ACC112 (cell line): ENCODE measurements around the gene TMEM214.

Experiments
- H2AFZ ChIP-seq: fragments of 200-600 bp; sonication (generic); one replicate; pipeline ENCODE4 v1.6.0; 2017; ENCODE audit warnings: antibody characterized with exemption, low read length; ENCODE audit not compliant: unreplicated experiment
- H3K27ac ChIP-seq: fragments of 200-600 bp; sonication (generic); 2 replicates; pipeline ENCODE4 v1.5.1; 2014; ENCODE audit warnings: low read depth, mild to moderate bottlenecking, antibody characterized with exemption, low read length, moderate library complexity
- H3K27me3 ChIP-seq: fragments of 200-600 bp; sonication (generic); 2 replicates; pipeline ENCODE4 v1.6.1; 2014; ENCODE audit warnings: mild to moderate bottlenecking, antibody characterized with exemption, low read length, moderate library complexity, mixed read lengths; ENCODE audit not compliant: insufficient read depth
- H3K36me3 ChIP-seq: fragments of 200-600 bp; sonication (generic); 2 replicates; pipeline ENCODE4 v1.6.1; 2016; ENCODE audit warnings: mild to moderate bottlenecking, antibody characterized with exemption, low read length, moderate library complexity, mixed read lengths; ENCODE audit not compliant: insufficient read depth
- H3K4me1 ChIP-seq: fragments of 200-600 bp; sonication (generic); one replicate; pipeline ENCODE4 v1.6.1; 2016; ENCODE audit warnings: low read length, mixed read lengths; ENCODE audit not compliant: insufficient read depth, unreplicated experiment, control insufficient read depth
- H3K4me3 ChIP-seq: fragments of 200-600 bp; sonication (generic); 2 replicates; pipeline ENCODE4 v1.5.1; 2014; ENCODE audit warnings: mild to moderate bottlenecking, low read depth, low read length
- H3K79me2 ChIP-seq: fragments of 200-600 bp; sonication (generic); one replicate; pipeline ENCODE4 v1.6.0; 2016; ENCODE audit warnings: low read length; ENCODE audit not compliant: control insufficient read depth, unreplicated experiment, insufficient read depth

TMEM214 gene

DNA sequence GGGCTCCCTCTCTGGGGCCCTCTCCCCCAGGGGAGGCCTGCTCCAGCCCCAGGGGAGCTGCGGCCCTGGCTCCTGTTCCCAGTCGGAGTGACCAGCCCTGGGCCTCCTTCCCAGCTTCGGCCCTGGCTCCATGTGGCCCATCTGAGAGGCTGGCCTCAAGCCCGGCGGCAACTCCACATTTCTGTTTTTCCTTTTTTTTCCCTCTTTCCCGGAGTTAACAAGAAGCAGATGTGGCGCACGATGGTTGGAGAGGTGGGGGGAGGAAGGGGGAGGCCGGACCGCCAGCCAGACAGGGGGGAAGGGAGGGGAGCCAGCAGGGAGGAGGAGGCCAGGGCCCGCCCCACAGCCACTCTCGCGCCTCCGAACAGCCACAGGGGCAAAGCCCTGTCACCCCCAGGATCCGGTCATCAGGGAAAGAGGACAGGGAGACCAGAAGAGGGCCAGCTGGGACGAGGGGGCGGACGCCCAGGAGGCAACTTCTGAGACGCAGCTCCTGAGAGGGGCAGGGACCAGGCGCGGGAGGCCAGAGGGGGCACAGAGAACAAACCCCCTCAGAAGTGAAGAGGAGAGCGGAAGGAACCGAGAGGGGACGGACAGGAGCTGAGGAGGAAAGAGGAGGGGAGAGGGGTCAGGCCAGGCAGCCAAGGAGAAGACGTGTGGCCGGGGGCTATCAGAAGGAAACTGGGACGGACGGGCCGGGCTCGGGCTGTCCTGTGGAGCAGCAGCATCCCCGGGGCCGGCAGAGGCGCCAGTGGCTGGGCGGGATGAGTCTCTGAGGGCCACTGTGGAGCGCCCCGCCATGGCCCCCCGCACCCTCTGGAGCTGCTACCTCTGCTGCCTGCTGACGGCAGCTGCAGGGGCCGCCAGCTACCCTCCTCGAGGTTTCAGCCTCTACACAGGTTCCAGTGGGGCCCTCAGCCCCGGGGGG lies 45.8 kb downstream of the TMEM214 start, which contains the start of gene EMILIN1:
EMILIN1 (plus strand) TSS at position 349 of the 928 bp plus-strand sequence; CDS start at position 800, 451 bp downstream.
- no peaks in the 10 kb centered on the region for H3K36me3 ChIP-seq
- no peaks in the 10 kb centered on the region for H3K27me3 ChIP-seq
- H3K4me3 ChIP-seq = peak within 1 kb of the TSS; percentile 93
- H3K27ac ChIP-seq = peak within 1 kb of the TSS; percentile 62
- H3K4me1 ChIP-seq = peaks cover 40% of the 10 kb centered on the region
- peak within 1 kb of the TSS; percentile 39 for H2AFZ ChIP-seq
- peaks cover 25% of the 10 kb centered on the region for H3K79me2 ChIP-seq

DNA sequence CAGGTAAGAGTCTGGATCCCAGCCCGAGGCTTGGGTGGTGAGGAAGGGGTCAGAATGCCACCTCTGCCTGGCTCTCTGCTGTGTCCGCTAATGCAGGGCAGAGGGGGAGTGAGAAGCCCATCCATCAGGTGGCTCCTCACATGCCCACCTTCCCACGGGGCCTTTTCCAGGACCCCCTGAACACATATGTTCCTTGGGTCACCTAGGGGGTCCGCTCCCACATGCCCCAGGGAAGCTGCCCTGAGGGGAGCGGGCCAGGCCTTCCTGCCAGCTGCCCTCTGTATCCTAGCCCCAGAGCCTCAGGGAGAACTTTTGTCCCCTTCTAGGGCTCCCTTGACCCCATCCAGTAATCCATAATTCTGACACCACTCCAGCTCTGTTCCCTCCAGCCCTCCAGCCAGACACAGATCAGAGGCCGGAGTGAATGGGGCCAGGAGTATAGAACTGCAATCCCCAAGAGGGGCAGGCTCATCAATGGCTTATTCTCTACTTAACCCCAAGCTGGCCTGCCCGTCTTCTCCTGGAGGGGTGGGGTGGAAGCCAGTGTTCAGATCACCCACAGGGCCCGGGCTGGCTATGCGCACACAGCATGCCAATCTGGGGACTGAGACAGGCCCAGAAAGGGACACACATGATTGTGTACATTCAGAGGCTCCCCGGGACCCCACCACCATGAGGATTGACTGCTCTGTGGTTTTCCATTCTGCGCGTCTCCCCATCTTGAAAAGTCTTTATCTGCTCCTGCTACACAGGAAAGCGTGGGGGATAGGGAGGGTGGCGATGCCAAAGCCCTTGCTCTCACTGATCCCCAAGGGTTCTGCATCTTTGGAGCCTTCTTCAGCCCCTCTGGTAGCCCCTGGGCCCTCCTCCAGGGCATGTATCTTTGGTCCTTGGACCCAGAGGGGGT lies 46.7 kb downstream of the TMEM214 start:
- Histone ChIP-seq H3K36me3 (no peaks in the 10 kb centered on the region), H3K79me2 (peaks cover 25% of the 10 kb centered on the region), H3K27ac (peak overlapping the region; percentile 62), H3K27me3 (no peaks in the 10 kb centered on the region), H3K4me1 (peaks cover 32% of the 10 kb centered on the region), H2AFZ (peak overlapping the region; percentile 32), H3K4me3 (peak overlapping the region; percentile 93)

DNA sequence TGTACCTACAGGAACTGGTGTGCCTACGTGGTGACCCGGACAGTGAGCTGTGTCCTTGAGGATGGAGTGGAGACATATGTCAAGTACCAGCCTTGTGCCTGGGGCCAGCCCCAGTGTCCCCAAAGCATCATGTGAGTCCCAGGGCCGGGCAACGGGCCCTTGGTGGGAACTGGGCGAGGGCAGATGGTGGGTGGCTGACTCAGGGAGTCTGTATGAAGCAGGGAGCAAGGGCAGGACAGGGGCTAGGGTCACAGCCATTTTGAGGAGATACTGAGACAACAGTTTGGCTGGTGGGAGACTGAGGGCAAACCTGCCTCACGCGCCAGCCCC lies 47.3 kb downstream of the TMEM214 start:
- H3K4me1 ChIP-seq = peaks cover 26% of the 10 kb centered on the region
- no peak overlapping the region for H2AFZ ChIP-seq
- H3K36me3 ChIP-seq = no peaks in the 10 kb centered on the region
- peak overlapping the region; percentile 62 for H3K27ac ChIP-seq
- H3K79me2 ChIP-seq = peaks cover 25% of the 10 kb centered on the region
- peak overlapping the region; percentile 93 for H3K4me3 ChIP-seq
- no peaks in the 10 kb centered on the region for H3K27me3 ChIP-seq

DNA sequence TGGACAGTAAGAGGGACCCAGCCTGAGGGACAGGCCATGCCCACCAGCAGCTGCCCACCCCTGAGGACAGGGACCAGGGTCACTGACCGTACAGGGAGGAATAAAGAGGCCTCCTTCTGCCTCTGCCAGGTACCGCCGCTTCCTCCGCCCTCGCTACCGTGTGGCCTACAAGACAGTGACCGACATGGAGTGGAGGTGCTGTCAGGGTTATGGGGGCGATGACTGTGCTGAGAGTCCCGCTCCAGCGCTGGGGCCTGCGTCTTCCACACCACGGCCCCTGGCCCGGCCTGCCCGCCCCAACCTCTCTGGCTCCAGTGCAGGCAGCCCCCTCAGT lies 47.8 kb downstream of the TMEM214 start:
- Histone ChIP-seq H3K27me3 (no peaks in the 10 kb centered on the region), H3K4me1 (peaks cover 24% of the 10 kb centered on the region), H2AFZ (no peak overlapping the region), H3K79me2 (peaks cover 25% of the 10 kb centered on the region), H3K27ac (peak overlapping the region; percentile 62), H3K36me3 (no peaks in the 10 kb centered on the region), H3K4me3 (peak overlapping the region; percentile 93)

DNA sequence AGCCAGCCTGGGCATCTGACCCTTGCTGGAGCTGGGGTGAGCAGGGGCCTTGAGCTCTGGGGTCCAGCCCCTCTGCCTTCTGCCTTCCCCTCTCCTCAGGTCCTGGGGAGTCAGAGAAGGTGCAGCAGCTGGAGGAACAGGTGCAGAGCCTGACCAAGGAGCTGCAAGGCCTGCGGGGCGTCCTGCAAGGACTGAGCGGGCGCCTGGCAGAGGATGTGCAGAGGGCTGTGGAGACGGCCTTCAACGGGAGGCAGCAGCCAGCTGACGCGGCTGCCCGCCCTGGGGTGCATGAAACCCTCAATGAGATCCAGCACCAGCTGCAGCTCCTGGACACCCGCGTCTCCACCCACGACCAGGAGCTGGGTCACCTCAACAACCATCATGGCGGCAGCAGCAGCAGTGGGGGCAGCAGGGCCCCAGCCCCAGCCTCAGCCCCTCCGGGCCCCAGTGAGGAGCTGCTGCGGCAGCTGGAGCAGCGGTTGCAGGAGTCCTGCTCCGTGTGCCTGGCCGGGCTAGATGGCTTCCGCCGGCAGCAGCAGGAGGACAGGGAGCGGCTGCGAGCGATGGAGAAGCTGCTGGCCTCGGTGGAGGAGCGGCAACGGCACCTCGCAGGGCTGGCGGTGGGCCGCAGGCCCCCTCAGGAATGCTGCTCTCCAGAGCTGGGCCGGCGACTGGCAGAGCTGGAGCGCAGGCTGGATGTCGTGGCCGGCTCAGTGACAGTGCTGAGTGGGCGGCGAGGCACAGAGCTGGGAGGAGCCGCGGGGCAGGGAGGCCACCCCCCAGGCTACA lies 49.4 kb downstream of the TMEM214 start:
- Histone ChIP-seq H3K36me3 (no peaks in the 10 kb centered on the region), H3K27ac (no peak overlapping the region), H3K4me3 (no peak overlapping the region), H3K4me1 (peaks cover 24% of the 10 kb centered on the region), H3K79me2 (peaks cover 25% of the 10 kb centered on the region), H2AFZ (no peak overlapping the region), H3K27me3 (no peaks in the 10 kb centered on the region)

DNA sequence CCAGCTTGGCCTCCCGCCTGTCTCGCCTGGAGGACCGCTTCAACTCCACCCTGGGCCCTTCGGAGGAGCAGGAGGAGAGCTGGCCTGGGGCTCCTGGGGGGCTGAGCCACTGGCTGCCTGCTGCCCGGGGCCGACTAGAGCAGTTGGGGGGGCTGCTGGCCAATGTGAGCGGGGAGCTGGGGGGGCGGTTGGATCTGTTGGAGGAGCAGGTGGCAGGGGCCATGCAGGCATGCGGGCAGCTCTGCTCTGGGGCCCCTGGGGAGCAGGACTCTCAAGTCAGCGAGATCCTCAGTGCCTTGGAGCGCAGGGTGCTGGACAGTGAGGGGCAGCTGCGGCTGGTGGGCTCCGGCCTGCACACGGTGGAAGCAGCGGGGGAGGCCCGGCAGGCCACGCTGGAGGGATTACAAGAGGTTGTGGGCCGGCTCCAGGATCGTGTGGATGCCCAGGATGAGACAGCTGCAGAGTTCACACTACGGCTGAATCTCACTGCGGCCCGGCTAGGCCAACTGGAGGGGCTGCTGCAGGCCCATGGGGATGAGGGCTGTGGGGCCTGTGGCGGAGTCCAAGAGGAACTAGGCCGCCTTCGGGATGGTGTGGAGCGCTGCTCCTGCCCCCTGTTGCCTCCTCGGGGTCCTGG lies 50.1 kb downstream of the TMEM214 start:
- Histone ChIP-seq H3K36me3 (no peaks in the 10 kb centered on the region), H3K79me2 (peaks cover 25% of the 10 kb centered on the region), H3K27me3 (no peaks in the 10 kb centered on the region), H2AFZ (no peak overlapping the region), H3K27ac (no peak overlapping the region), H3K4me3 (no peak overlapping the region), H3K4me1 (peaks cover 23% of the 10 kb centered on the region)

DNA sequence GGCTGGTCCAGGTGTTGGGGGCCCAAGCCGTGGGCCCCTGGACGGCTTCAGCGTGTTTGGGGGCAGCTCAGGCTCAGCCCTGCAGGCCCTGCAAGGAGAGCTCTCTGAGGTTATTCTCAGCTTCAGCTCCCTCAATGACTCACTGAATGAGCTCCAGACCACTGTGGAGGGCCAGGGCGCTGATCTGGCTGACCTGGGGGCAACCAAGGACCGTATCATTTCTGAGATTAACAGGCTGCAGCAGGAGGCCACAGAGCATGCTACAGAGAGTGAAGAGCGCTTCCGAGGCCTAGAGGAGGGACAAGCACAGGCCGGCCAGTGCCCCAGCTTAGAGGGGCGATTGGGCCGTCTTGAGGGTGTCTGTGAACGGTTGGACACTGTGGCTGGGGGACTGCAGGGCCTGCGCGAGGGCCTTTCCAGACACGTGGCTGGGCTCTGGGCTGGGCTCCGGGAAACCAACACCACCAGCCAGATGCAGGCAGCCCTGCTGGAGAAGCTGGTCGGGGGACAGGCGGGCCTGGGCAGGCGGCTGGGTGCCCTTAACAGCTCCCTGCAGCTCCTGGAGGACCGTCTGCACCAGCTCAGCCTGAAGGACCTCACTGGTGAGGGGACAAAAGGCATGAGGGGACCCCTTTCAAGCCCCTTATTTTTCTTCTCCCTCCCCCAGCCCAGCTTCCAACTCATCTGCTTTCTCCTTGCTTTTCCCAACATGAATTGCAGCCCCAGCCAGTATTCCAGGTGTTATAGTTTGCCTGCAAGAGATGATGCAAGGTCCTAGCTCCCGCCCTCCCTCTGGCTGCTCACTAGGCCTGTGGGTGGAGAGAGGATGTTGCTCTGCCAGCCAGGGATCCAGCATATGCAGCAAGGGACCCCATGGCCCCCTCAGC lies 50.9 kb downstream of the TMEM214 start:
- Histone ChIP-seq H3K4me3 (no peak overlapping the region), H2AFZ (no peak overlapping the region), H3K27ac (no peak overlapping the region), H3K36me3 (no peaks in the 10 kb centered on the region), H3K79me2 (peaks cover 23% of the 10 kb centered on the region), H3K4me1 (peaks cover 21% of the 10 kb centered on the region), H3K27me3 (no peaks in the 10 kb centered on the region)

DNA sequence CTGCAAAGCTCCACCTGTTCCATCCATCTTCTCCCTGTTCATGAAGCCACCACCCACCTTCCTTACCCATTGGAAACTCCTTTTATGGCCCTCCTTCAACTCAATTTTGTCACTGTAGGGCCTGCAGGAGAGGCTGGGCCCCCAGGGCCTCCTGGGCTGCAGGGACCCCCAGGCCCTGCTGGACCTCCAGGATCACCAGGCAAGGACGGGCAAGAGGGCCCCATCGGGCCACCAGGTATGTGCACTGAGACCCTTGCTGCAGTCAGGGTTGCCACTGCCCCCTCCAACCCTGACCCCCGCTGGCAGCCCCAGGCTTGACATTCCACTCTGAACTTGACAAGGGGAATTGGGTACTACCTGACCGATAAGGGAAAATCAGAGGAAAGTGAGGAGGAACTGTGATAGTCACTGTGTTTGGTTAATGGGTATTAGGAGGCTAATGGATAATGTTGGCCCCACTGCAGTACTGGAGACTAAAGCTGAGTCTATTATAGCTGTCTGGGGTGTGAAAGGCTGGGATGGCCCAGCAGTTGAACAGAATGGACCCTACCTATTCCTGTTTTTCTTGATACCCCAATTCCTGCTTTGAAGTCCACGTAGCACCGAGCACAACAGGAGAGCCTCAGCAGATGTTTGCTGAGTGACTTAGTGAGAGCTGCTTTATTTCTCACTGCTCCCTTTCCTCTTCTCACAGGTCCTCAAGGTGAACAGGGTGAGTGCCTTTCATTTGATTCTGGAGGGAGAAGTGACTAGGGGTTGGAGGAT lies 51.7 kb downstream of the TMEM214 start:
- H3K36me3 ChIP-seq = no peaks in the 10 kb centered on the region
- H3K4me1 ChIP-seq = peaks cover 21% of the 10 kb centered on the region
- no peaks in the 10 kb centered on the region for H3K27me3 ChIP-seq
- H3K79me2 ChIP-seq = peaks cover 15% of the 10 kb centered on the region
- no peak overlapping the region for H2AFZ ChIP-seq
- H3K27ac ChIP-seq = no peak overlapping the region
- no peak overlapping the region for H3K4me3 ChIP-seq
